Retinal pigment epithelial cell (primary cell): ENCODE measurements around the gene RPA3.

Experiments
- DNase-seq: peaks from one replicate; pipeline ENCODE4 v3.0.0-alpha.2; 2010; ENCODE audit warnings: low read depth
- H3K4me3 ChIP-seq: 2 replicates; pipeline ENCODE4 v1.5.1; 2011; ENCODE audit warnings: mild to moderate bottlenecking, low read length, control low read depth, moderate library complexity
- CTCF ChIP-seq: conservative IDR thresholded peaks from 2 replicates; pipeline ENCODE4 v1.5.1; 2011; ENCODE audit warnings: low read depth, low read length, control low read depth, inconsistent platforms

Gene RPA3

GRCh38 chr7:7630626-7631329, 87.6 kb downstream of the RPA3 start:
- no peak for TF ChIP-seq CTCF

GRCh38 chr7:7628476-7628875, 89.9 kb downstream of the RPA3 start:
- no peak for DNase-seq
- no peak overlapping the region for H3K4me3 ChIP-seq
- no peak for TF ChIP-seq CTCF

More at GRCh38 chr7:7630626-7631329, 87.6 kb downstream of the RPA3 start:
- no peak for DNase-seq
- no peak overlapping the region for H3K4me3 ChIP-seq

- TF ChIP-seq CTCF: no peak
- DNase-seq: no peak
Observed at GRCh38 chr7:7620644-7621210, 97.7 kb downstream of the RPA3 start.

GRCh38 chr7:7620236-7620635, 98.2 kb downstream of the RPA3 start:
- no peak overlapping the region for H3K4me3 ChIP-seq
- no peak for DNase-seq
- no peak for TF ChIP-seq CTCF

More at GRCh38 chr7:7620644-7621210, 97.7 kb downstream of the RPA3 start:
- no peak overlapping the region for H3K4me3 ChIP-seq

GRCh38 chr7:7618410-7618809, 100.0 kb downstream of the RPA3 start:
- no peak for DNase-seq
- TF ChIP-seq CTCF: no peak

GRCh38 chr7:7617550-7617949, 100.9 kb downstream of the RPA3 start:
- TF ChIP-seq CTCF: no peak
- H3K4me3 ChIP-seq: no peak overlapping the region
- no peak for DNase-seq

More at GRCh38 chr7:7618410-7618809, 100.0 kb downstream of the RPA3 start:
- H3K4me3 ChIP-seq: no peak overlapping the region
